Neuronal stem cell (in vitro differentiated cells): ENCODE measurements around the gene SCN5A.
A peak's percentile ranks its signal among the peaks of the same experiment; 100 is the strongest.

ENCODE experiments used
- DNase-seq: peaks from one replicate; pipeline ENCODE4 v3.0.0-alpha.2; 2013; ENCODE audit warnings: low spot score
- H2AFZ ChIP-seq: one replicate; pipeline ENCODE4 v1.6.1; 2013; ENCODE audit warnings: mild to moderate bottlenecking, low read length, inconsistent platforms
- H2AK5ac ChIP-seq: 2 replicates; pipeline ENCODE4 v1.6.1; 2013; ENCODE audit warnings: low read depth, mild to moderate bottlenecking, inconsistent platforms, low read length, moderate library complexity, mixed read lengths
- H2BK120ac ChIP-seq: 2 replicates; pipeline ENCODE4 v1.6.1; 2013; ENCODE audit warnings: low read depth, mild to moderate bottlenecking, inconsistent platforms, low read length, moderate library complexity, mixed read lengths
- H2BK12ac ChIP-seq: one replicate; pipeline ENCODE4 v1.6.1; 2013; ENCODE audit warnings: low read length, inconsistent platforms
- H2BK15ac ChIP-seq: 2 replicates; pipeline ENCODE4 v1.6.1; 2013; ENCODE audit warnings: mild to moderate bottlenecking, low read length, inconsistent platforms, mixed read lengths
- H2BK5ac ChIP-seq: one replicate; pipeline ENCODE4 v1.6.1; 2013; ENCODE audit warnings: inconsistent platforms, mild to moderate bottlenecking, low read length, moderate library complexity
- H3K14ac ChIP-seq: one replicate; pipeline ENCODE4 v1.6.1; 2013; ENCODE audit warnings: low read length, inconsistent platforms
- H3K18ac ChIP-seq: 2 replicates; pipeline ENCODE4 v1.6.1; 2013; ENCODE audit warnings: low read length, inconsistent platforms
- H3K23ac ChIP-seq: 2 replicates; pipeline ENCODE4 v1.6.1; 2013; ENCODE audit warnings: low read depth, mild to moderate bottlenecking, mixed read lengths, low read length, inconsistent platforms; ENCODE audit not compliant: poor library complexity
- H3K27ac ChIP-seq: replicated peaks from 3 replicates; pipeline ENCODE4 v1.5.1; 2013; ENCODE audit warnings: low read length, inconsistent platforms
- H3K27me3 ChIP-seq, 3 experiments: 2 replicates each; pipeline ENCODE4 v1.6.1; 2013; ENCODE audit warnings: low read length in 3 of 3, mild to moderate bottlenecking in 2 of 3, inconsistent platforms in 1 of 3, low read depth in 1 of 3, mixed read lengths in 1 of 3, moderate library complexity in 1 of 3; ENCODE audit not compliant: control insufficient read depth in 3 of 3, insufficient read depth in 3 of 3
- H3K36me3 ChIP-seq, 2 donors: replicated peaks in 1 of 2; 2 replicates each; pipeline ENCODE4 v1.6.1; 2013; ENCODE audit warnings: low read length in 2 of 2; ENCODE audit not compliant: control insufficient read depth in 2 of 2, insufficient read depth in 2 of 2
- H3K4ac ChIP-seq: 2 replicates; pipeline ENCODE4 v1.6.1; 2013; ENCODE audit warnings: inconsistent platforms, mild to moderate bottlenecking, low read length, moderate library complexity
- H3K4me1 ChIP-seq, 2 donors: 1 replicate in 1 of 2; 2 replicates in 1 of 2; pipeline ENCODE4 v1.6.1; 2013; ENCODE audit warnings: low read length in 2 of 2, low read depth in 1 of 2; ENCODE audit not compliant: control insufficient read depth in 2 of 2, insufficient read depth in 1 of 2
- H3K4me2 ChIP-seq: one replicate; pipeline ENCODE4 v1.6.1; 2013; ENCODE audit warnings: mild to moderate bottlenecking, low read length, inconsistent platforms; ENCODE audit not compliant: insufficient read depth, poor library complexity, severe bottlenecking
- H3K4me3 ChIP-seq, 2 donors: 2 replicates each; pipeline ENCODE4 v1.5.1; 2013; ENCODE audit warnings: low read length in 2 of 2, mild to moderate bottlenecking in 2 of 2, inconsistent platforms in 1 of 2, moderate library complexity in 1 of 2
- H3K79me1 ChIP-seq: one replicate; pipeline ENCODE4 v1.6.1; 2013; ENCODE audit warnings: low read depth, mild to moderate bottlenecking, inconsistent platforms, low read length, moderate library complexity
- H3K9ac ChIP-seq: one replicate; pipeline ENCODE4 v1.6.1; 2013; ENCODE audit warnings: mild to moderate bottlenecking, low read depth, low read length, inconsistent platforms; ENCODE audit not compliant: poor library complexity
- H3K9me3 ChIP-seq, 2 donors: replicated peaks in 1 of 2; 2 replicates each; pipeline versions ENCODE3 to v1.6.1; 2013; ENCODE audit warnings: low read length in 2 of 2, mild to moderate bottlenecking in 2 of 2, inconsistent platforms in 1 of 2, low read depth in 1 of 2, mixed read lengths in 1 of 2, moderate library complexity in 1 of 2; ENCODE audit not compliant: control insufficient read depth in 2 of 2, insufficient read depth in 1 of 2
- H4K8ac ChIP-seq: one replicate; pipeline ENCODE4 v1.6.1; 2013; ENCODE audit warnings: low read depth, mild to moderate bottlenecking, inconsistent platforms, low read length, moderate library complexity
- H4K91ac ChIP-seq: one replicate; pipeline ENCODE4 v1.6.1; 2013; ENCODE audit warnings: low read length, low read depth, mild to moderate bottlenecking, inconsistent platforms; ENCODE audit not compliant: poor library complexity
- WGBS, 2 donors: extraction: QIAGEN DNeasy Blood & Tissue Kit; methylation state at CpG; one replicate each; pipeline ENCODE4 v1.1.7; 2013; ENCODE audit warnings: missing lambda C conversion rate in 2 of 2, mixed read lengths in 1 of 2; ENCODE audit not compliant: insufficient read length in 2 of 2, insufficient replicate concordance in 1 of 2; ENCODE audit errors: extremely low coverage in 2 of 2; 5-methylcytosine and 5-hydroxymethylcytosine counted together

The SCN5A gene

GRCh38 chr3:38648024-38648658, 1.3 kb downstream of the SCN5A start:
- H2BK15ac ChIP-seq = no peak overlapping the region

GRCh38 chr3:38647217-38647970, 2.1 kb downstream of the SCN5A start:
- no peak overlapping the region for H3K27ac ChIP-seq
- no peaks in the 10 kb centered on the region for H3K79me1 ChIP-seq
- no peak overlapping the region for H2AK5ac ChIP-seq
- no peak overlapping the region for H3K4me3 ChIP-seq
- H3K4me2 ChIP-seq = no peak overlapping the region
- H4K91ac ChIP-seq = no peak overlapping the region
- no peak overlapping the region for H2BK12ac ChIP-seq
- WGBS, 2 donors = no CpG with 5 or more reads among the region's 7 CpGs
- DNase-seq = no peak
- no peak overlapping the region for H2BK15ac ChIP-seq
- H2BK120ac ChIP-seq = no peak overlapping the region
- H3K9ac ChIP-seq = no peak overlapping the region
- no peak overlapping the region for H3K14ac ChIP-seq
- H3K9me3 ChIP-seq = peaks cover 0 to 2% of the 10 kb centered on the region in 2 donors
- H3K4me1 ChIP-seq = peaks cover 2 to 16% of the 10 kb centered on the region in 2 donors
- no peak overlapping the region for H3K23ac ChIP-seq
- H3K36me3 ChIP-seq = no peaks in the 10 kb centered on the region
- H2BK5ac ChIP-seq = no peak overlapping the region
- no peak overlapping the region for H3K4ac ChIP-seq
- peaks cover 0 to 93% (median 36%) of the 10 kb centered on the region in 3 experiments for H3K27me3 ChIP-seq
- no peak overlapping the region for H3K18ac ChIP-seq
- H4K8ac ChIP-seq = no peak overlapping the region
- no peak overlapping the region for H2AFZ ChIP-seq

More at GRCh38 chr3:38648024-38648658, 1.3 kb downstream of the SCN5A start:
- H4K91ac ChIP-seq = no peak overlapping the region
- no peak overlapping the region for H3K4ac ChIP-seq
- no peak overlapping the region for H3K27ac ChIP-seq
- H3K4me1 ChIP-seq = peaks cover 2 to 14% of the 10 kb centered on the region in 2 donors
- H3K18ac ChIP-seq = no peak overlapping the region
- no peak overlapping the region for H2AK5ac ChIP-seq
- peaks cover 0 to 88% (median 36%) of the 10 kb centered on the region in 3 experiments for H3K27me3 ChIP-seq
- H3K4me2 ChIP-seq = no peak overlapping the region
- no peak overlapping the region for H3K14ac ChIP-seq
- no peak overlapping the region for H2BK12ac ChIP-seq
- no peaks in the 10 kb centered on the region for H3K36me3 ChIP-seq
- peaks cover 0 to 2% of the 10 kb centered on the region in 2 donors for H3K9me3 ChIP-seq
- H2AFZ ChIP-seq = no peak overlapping the region
- no peak overlapping the region for H2BK120ac ChIP-seq
- no peak overlapping the region for H3K23ac ChIP-seq
- no CpG with 5 or more reads among the region's 7 CpGs for WGBS, 2 donors
- H3K79me1 ChIP-seq = no peaks in the 10 kb centered on the region
- H4K8ac ChIP-seq = no peak overlapping the region
- H3K4me3 ChIP-seq = peak overlapping the region in 1 of 2 donors; percentile 84
- no peak overlapping the region for H3K9ac ChIP-seq
- no peak for DNase-seq
- no peak overlapping the region for H2BK5ac ChIP-seq

DNA sequence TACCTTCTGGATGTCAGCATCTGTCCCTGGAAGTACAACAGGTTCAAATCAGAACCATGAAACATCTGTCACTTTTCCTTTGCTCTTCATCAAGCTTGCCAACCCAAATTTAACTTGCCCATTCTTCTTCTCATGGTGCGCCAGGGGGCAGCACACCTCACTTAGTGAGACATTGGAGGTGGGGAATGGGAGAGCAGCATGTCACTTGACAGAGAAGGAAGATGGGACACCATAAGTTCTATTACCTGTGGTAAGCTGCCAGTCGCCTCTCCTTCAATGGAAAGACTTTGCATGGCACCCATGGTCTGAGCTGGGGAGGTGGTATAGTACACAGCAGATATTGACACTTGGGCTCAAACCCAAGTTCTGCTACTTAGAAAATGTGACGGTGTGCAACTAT, 2.9 kb downstream of the SCN5A start:
- H3K79me1 ChIP-seq = no peaks in the 10 kb centered on the region
- H3K14ac ChIP-seq = no peak overlapping the region
- no peak for DNase-seq
- no peak overlapping the region for H3K9ac ChIP-seq
- H3K18ac ChIP-seq = no peak overlapping the region
- no CpG with 5 or more reads among the region's 3 CpGs for WGBS, 2 donors
- H4K8ac ChIP-seq = no peak overlapping the region
- no peak overlapping the region for H2BK12ac ChIP-seq
- no peaks in the 10 kb centered on the region for H3K36me3 ChIP-seq
- H3K4me1 ChIP-seq = peaks cover 2 to 16% of the 10 kb centered on the region in 2 donors
- peaks cover 0 to 96% (median 35%) of the 10 kb centered on the region in 3 experiments for H3K27me3 ChIP-seq
- H2BK120ac ChIP-seq = no peak overlapping the region
- no peak overlapping the region for H3K4me3 ChIP-seq
- H2BK15ac ChIP-seq = no peak overlapping the region
- H3K27ac ChIP-seq = no peak overlapping the region
- no peak overlapping the region for H3K23ac ChIP-seq
- no peak overlapping the region for H2AFZ ChIP-seq
- no peak overlapping the region for H2BK5ac ChIP-seq
- peaks cover 0 to 2% of the 10 kb centered on the region in 2 donors for H3K9me3 ChIP-seq
- H3K4me2 ChIP-seq = no peak overlapping the region
- H2AK5ac ChIP-seq = no peak overlapping the region
- H4K91ac ChIP-seq = no peak overlapping the region
- no peak overlapping the region for H3K4ac ChIP-seq

DNA sequence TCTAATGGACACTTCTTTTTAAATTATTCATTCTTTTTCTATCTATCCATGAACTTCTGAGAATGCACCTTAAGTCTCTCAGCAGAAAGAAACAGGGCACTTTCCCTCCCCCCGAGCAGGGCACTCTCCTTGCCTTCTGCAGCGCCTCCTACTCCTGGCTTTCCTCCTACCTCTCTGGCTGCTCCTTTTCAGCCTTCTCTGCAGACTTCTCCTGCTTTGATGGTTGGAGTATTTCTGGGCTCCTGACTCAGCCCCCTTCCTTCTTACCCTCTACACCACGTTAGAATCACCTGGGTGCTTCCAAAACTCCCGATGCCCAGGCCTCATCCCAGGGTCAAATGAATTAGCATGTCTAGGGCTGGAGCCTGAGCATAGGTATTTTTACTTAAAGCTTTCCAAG, 3.4 kb downstream of the SCN5A start:
- peaks cover 0 to 2% of the 10 kb centered on the region in 2 donors for H3K9me3 ChIP-seq
- no peak overlapping the region for H2AFZ ChIP-seq
- H3K23ac ChIP-seq = no peak overlapping the region
- no peak overlapping the region for H3K9ac ChIP-seq
- no peak overlapping the region for H3K18ac ChIP-seq
- no peak overlapping the region for H2BK12ac ChIP-seq
- H3K4me3 ChIP-seq = no peak overlapping the region
- no peak overlapping the region for H4K91ac ChIP-seq
- no peak for DNase-seq
- no peak overlapping the region for H2BK120ac ChIP-seq
- no peak overlapping the region for H3K27ac ChIP-seq
- no peak overlapping the region for H3K14ac ChIP-seq
- H4K8ac ChIP-seq = no peak overlapping the region
- no peak overlapping the region for H2AK5ac ChIP-seq
- no peak overlapping the region for H2BK5ac ChIP-seq
- H3K4ac ChIP-seq = no peak overlapping the region
- WGBS, 2 donors = no CpG with 5 or more reads among the region's 4 CpGs
- no peak overlapping the region for H2BK15ac ChIP-seq
- H3K79me1 ChIP-seq = no peaks in the 10 kb centered on the region
- peaks cover 2 to 21% of the 10 kb centered on the region in 2 donors for H3K4me1 ChIP-seq
- H3K36me3 ChIP-seq = no peaks in the 10 kb centered on the region
- peaks cover 0 to 97% (median 31%) of the 10 kb centered on the region in 3 experiments for H3K27me3 ChIP-seq
- no peak overlapping the region for H3K4me2 ChIP-seq
